Heart right ventricle (tissue), 16 donors: ENCODE data around the gene HNRNPLL. TPM values are rescaled to one million over a fixed set of nuclear protein-coding genes. Genes with fewer than 3 reads are reported as not detected.

Experiments
- ATAC-seq, 8 donors: fragments of 200-7000 bp; cut with Tn5 transposase; one replicate each; pipeline ENCODE4 v1.9.1; 2020; ENCODE audit warnings: mild to moderate bottlenecking in 8 of 8, moderate library complexity in 8 of 8, moderate number of reproducible peaks in 1 of 8
- DNase-seq, 2 donors: peaks; one replicate each; pipeline ENCODE4 v3.0.0-alpha.2; 2020
- H3K27ac ChIP-seq, 10 donors: fragments of 200-600 bp; sonication (generic) in 2 of 10; one replicate each; pipeline versions ENCODE4 v1.5.0 to v1.8.0; 2020 to 2022; ENCODE audit warnings: mild to moderate bottlenecking in 3 of 10
- H3K27me3 ChIP-seq, 7 donors: fragments of 200-600 bp; one replicate each; pipeline ENCODE4 v1.8.0; 2021 to 2022; ENCODE audit warnings: mild to moderate bottlenecking in 2 of 7
- H3K36me3 ChIP-seq, 9 donors: fragments of 200-600 bp; sonication (generic) in 1 of 9; one replicate each; pipeline versions ENCODE4 v1.5.0 to v1.8.0; 2020 to 2022; ENCODE audit warnings: mild to moderate bottlenecking in 2 of 9
- H3K4me1 ChIP-seq, 9 donors: fragments of 200-600 bp; sonication (generic) in 1 of 9; one replicate each; pipeline versions ENCODE4 v1.5.0 to v1.8.0; 2020 to 2022; ENCODE audit warnings: mild to moderate bottlenecking in 4 of 9
- H3K4me3 ChIP-seq, 10 donors: fragments of 200-600 bp; sonication (generic) in 2 of 10; one replicate each; pipeline versions ENCODE4 v1.5.0 to v1.8.0; 2020 to 2022; ENCODE audit warnings: mild to moderate bottlenecking in 7 of 10, moderate library complexity in 2 of 10
- H3K9me3 ChIP-seq, 11 donors: fragments of 200-600 bp in 10 of 11; sonication (generic) in 2 of 11; one replicate each; pipeline versions ENCODE4 v1.5.0 to v1.8.0; 2013 to 2022; ENCODE audit warnings: mild to moderate bottlenecking in 2 of 11, control low read depth in 1 of 11, moderate library complexity in 1 of 11
- WGBS, 2 donors: extraction: QIAGEN DNeasy Blood & Tissue Kit; methylation state at CpG; one replicate each; pipeline ENCODE4 v1.1.7; 2013; ENCODE audit warnings: inconsistent platforms in 1 of 2; 5-methylcytosine and 5-hydroxymethylcytosine counted together
- intact Hi-C, 10 donors: fragments of 100-400 bp; cut with DNase I; formaldehyde crosslinking; loops; one replicate each; pipeline versions ENCODE4 v1.11.1 to v1.14.2; 2022
- polyA plus RNA-seq, 2 donors: library from polyadenylated mRNA; stranded (reverse); fragments of 200-250 nt; gene quantifications; one replicate each; pipeline ENCODE4 v1.2.3, GENCODE V29; 2013
- total RNA-seq, 10 donors: library from RNA; stranded (reverse); fragmentation: NEBNext Ultra II Directional in 3 of 10; extraction: Animal tissue kit (Norgen Biotek cat#: 25700) in 3 of 10; gene quantifications; one replicate each; pipeline versions ENCODE4 v1.2.1 to v1.2.4, GENCODE V29; 2021 to 2023
- TF ChIP-seq, protein P1 (sequence below), 9 donors: fragments of 200-600 bp; sonication (generic) in 2 of 9; IDR thresholded peaks; one replicate each; pipeline versions ENCODE4 v1.5.0 to v1.8.0; 2021 to 2022; ENCODE audit warnings: antibody characterized with exemption in 9 of 9, mild to moderate bottlenecking in 5 of 9, moderate library complexity in 1 of 9
- donor health status: Arrhythmogenic right ventricular cardiomyopathy.
- donor health status: ischemic (EF 13 %, LVEDD 7.1; RV severe dilation, severe dysfunction).
- donor health status: healthy with polysubstance abuse.
- donor health status: DM: no; HTN: yes; CAD: no.
- donor health status: DM: no; HTN: no; CAD: no.
- donor health status: ischemic (EF 25% LVEDD 6.9; RV normal size, moderate dysfunction).
- donor health status: ischemic (EF 25% LVEDD 5.7; RV mildly dilated, moderate dysfunction).
- donor health status: healthy.
- donor health status: DM: yes; HTN: yes; CAD: no.
- donor health status: Ischemic cardiomyopathy.
- donor health status: ischemic (EF 35%, LVEDD 5.7; RV mildly dilated, moderate dysfunction).
- donor health status: nonischemic (EF 11% LVEDD 7.7; RV severe dilation, severe dysfunction).
- donor health status: DM: yes; HTN: yes; CAD: no.
- donor health status: PGD.
- donor health status: ischemic (EF 29% LVEDD 5.4; RV normal size, mild dysfunction).
- donor health status: nonischemic (EF 23%, LVEDD 6.1; RV moderate dilation, normal function).

The HNRNPLL gene
- total and polyA plus RNA-seq, 12 donors: 8.9 to 32.7 (median 25.3) TPM

DNA sequence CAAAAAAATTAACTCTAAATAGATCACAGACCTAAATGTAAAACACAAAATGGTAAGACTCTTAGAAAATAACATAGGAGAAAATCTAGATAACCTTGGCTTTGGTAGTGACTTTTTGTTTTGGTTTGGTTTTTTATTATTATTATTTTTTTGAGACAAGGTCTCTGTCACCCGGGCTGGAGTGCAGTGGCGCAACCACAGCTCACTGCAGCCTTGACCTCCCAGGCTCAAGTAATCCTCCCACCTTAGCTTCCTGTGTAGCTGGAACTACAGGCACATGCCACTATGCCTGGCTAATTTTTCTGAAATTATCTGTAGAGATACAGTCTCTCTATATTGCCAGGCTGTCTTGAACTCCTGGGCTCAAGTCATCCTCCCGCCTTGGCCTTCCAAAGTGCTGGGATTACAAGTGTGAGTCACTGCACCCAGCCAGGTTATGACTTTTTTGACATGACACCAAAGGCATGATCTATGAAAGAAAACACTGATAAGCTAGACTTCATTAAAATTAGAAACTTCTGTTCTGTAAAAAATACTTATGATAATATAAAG lies 88.0 kb downstream of the HNRNPLL start:
- peaks cover 0 to 12% (median 0%) of the 10 kb centered on the region in 9 donors for H3K4me1 ChIP-seq
- peak overlapping the region in 6 of 10 donors; percentile 8 to 78 (median 62) for H3K27ac ChIP-seq
- ATAC-seq (no peak), DNase-seq (no peak)
- peaks cover 0 to 7% (median 0%) of the 10 kb centered on the region in 7 donors for H3K27me3 ChIP-seq
- WGBS, 2 donors: 87 to 90% methylated on average over 3 of the region's 3 CpGs
- TF ChIP-seq, protein P1, sequence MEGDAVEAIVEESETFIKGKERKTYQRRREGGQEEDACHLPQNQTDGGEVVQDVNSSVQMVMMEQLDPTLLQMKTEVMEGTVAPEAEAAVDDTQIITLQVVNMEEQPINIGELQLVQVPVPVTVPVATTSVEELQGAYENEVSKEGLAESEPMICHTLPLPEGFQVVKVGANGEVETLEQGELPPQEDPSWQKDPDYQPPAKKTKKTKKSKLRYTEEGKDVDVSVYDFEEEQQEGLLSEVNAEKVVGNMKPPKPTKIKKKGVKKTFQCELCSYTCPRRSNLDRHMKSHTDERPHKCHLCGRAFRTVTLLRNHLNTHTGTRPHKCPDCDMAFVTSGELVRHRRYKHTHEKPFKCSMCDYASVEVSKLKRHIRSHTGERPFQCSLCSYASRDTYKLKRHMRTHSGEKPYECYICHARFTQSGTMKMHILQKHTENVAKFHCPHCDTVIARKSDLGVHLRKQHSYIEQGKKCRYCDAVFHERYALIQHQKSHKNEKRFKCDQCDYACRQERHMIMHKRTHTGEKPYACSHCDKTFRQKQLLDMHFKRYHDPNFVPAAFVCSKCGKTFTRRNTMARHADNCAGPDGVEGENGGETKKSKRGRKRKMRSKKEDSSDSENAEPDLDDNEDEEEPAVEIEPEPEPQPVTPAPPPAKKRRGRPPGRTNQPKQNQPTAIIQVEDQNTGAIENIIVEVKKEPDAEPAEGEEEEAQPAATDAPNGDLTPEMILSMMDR (IDR thresholded peaks at IDR 0.05): no peak
- no peaks in the 10 kb centered on the region for H3K36me3 ChIP-seq
- peak overlapping the region in 3 of 10 donors; percentile 3 to 31 (median 26) for H3K4me3 ChIP-seq
- H3K9me3 ChIP-seq: no peaks in the 10 kb centered on the region
- intact Hi-C loops: no loop called here

DNA sequence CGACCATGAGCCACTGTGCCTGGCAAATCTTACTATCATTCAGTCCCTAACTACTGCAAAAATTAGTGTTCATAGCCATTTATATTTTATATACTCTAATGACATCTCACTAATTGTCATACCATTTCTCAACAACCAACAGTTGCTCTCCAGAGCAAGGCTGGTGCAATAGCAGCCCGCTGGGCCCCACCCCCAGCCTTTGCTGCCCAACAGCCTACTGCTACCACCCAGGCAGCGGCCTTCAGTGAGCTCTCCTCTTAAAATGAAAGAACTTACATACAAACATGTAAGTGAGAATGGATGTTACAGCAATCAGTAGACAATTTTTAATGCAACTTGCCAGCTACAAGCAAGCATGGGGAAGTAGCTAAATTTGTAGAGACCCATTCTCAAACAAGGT lies 90.5 kb downstream of the HNRNPLL start:
- TF ChIP-seq, protein P1 (IDR thresholded peaks at IDR 0.05): no peak
- H3K9me3 ChIP-seq: no peaks in the 10 kb centered on the region
- ATAC-seq: no peak
- H3K4me3 ChIP-seq: no peak overlapping the region
- intact Hi-C loops: no loop called here
- peaks cover 0 to 29% (median 14%) of the 10 kb centered on the region in 9 donors for H3K4me1 ChIP-seq
- peaks cover 0 to 7% (median 0%) of the 10 kb centered on the region in 7 donors for H3K27me3 ChIP-seq
- no peak overlapping the region for H3K27ac ChIP-seq
- no peak for DNase-seq
- H3K36me3 ChIP-seq: no peaks in the 10 kb centered on the region
- WGBS, 2 donors: 63 to 78% methylated on average over 3 of the region's 3 CpGs

Other genes with a start within 250 kb of the HNRNPLL start
- gene ATL2, start 225.7 kb downstream of the HNRNPLL start, total RNA-seq: 10 to 100 TPM; 24.4 to 46.2 (median 31.3) TPM
- gene ATL2, start 225.7 kb downstream of the HNRNPLL start, polyA plus RNA-seq: 10 to 100 TPM; 14.1 to 14.9 TPM
- 10 to 100 TPM in 7 of 10 donors, 1 to 10 TPM in 3; 9.4 to 18.6 (median 11.0) TPM for gene GALM, start 63.2 kb upstream of the HNRNPLL start, total RNA-seq
- 10 to 100 TPM in 1 of 2 donors, 1 to 10 TPM in 1; 6.5 to 11.9 TPM for gene GALM, start 63.2 kb upstream of the HNRNPLL start, polyA plus RNA-seq
- 10 to 100 TPM; 33.2 to 76.8 (median 47.2) TPM for gene SRSF7, start 148.4 kb upstream of the HNRNPLL start, total RNA-seq
- 10 to 100 TPM; 74.7 to 98.8 TPM for gene SRSF7, start 148.4 kb upstream of the HNRNPLL start, polyA plus RNA-seq
- gene GEMIN6, start 175.3 kb upstream of the HNRNPLL start, total RNA-seq: 1 to 10 TPM; 6.1 to 9.7 (median 6.9) TPM
- 10 to 100 TPM in 1 of 2 donors, 1 to 10 TPM in 1; 7.9 to 10.5 TPM for gene GEMIN6, start 175.3 kb upstream of the HNRNPLL start, polyA plus RNA-seq